NCI-H1048 (cell line): Measurements from ENCODE around the gene SERGEF.
"Not testable (repeated sequence)": the region's sequence is repeated elsewhere in the genome, so short reads cannot be mapped to it uniquely, and the experiment has no call there.

Experiments used
- DNase-seq: peaks from one replicate; lab custom pipeline; 2025; lab: John Stamatoyannopoulos, UW

Gene SERGEF

GRCh38 chr11:17906436-17906835 is 106.4 kb downstream of the SERGEF start:
- DNase-seq, result no peak

GRCh38 chr11:17905477-17905876 is 107.4 kb downstream of the SERGEF start:
- DNase-seq, result no peak

DNA sequence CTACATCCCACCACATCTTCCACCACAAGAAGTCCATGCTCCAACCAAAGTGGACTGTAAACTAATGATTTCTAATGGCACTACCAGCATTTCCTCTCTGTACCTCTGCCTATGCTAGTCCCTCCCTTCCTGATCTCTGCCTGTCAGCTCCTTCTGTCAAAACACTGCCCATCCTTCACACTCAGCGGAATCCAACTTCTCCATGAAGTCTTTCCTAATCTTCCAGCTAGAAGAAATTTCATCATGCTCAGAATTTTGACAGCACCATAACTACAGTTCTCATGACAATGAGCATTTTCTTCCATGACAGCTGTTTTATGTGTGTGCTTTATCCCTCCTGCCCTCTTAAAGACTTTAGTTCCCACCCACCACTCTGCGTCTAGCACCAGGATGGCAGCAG is 111.4 kb downstream of the SERGEF start:
- no peak for DNase-seq

DNA sequence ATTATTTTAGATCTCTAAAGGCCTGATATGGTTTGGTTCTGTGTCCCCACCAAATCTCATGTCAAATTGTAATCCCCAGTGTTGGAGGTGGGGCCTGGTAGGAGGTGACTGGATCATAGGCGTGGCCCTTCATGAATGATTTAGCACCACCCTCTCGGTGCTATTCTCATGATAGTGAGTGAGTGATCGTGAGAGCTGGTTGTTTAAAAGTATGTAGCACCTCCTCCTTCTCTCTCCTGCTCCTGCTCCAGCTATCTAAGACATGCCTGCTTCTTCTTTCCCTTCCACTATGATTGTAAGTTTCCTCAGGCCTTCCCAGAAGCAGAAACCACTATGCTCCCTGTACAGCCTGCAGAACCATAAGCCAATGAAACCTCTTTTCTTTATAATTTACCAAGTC is 114.1 kb downstream of the SERGEF start:
- DNase-seq, result no peak

DNA sequence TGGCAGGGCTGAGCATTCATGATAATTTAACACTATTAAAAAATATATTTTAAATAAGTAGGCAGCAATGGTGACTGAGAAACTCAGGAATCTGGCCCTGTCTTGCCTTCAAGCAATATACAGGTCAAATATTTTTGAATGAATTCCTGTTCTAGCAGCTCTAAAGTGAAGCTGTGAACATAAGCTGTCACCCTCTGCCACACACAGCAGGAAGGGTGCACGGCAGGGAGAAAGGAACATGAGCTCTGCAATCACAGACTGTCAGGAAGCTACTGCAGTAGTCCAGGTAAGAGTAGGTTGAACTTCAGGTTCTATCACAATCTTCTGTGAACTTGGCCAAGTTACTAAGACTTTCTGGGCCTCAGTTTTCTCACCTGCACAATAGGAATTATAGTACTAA is 114.8 kb downstream of the SERGEF start:
- DNase-seq, result no peak

GRCh38 chr11:17897495-17897894 is 115.4 kb downstream of the SERGEF start:
- DNase-seq, result no peak

DNA sequence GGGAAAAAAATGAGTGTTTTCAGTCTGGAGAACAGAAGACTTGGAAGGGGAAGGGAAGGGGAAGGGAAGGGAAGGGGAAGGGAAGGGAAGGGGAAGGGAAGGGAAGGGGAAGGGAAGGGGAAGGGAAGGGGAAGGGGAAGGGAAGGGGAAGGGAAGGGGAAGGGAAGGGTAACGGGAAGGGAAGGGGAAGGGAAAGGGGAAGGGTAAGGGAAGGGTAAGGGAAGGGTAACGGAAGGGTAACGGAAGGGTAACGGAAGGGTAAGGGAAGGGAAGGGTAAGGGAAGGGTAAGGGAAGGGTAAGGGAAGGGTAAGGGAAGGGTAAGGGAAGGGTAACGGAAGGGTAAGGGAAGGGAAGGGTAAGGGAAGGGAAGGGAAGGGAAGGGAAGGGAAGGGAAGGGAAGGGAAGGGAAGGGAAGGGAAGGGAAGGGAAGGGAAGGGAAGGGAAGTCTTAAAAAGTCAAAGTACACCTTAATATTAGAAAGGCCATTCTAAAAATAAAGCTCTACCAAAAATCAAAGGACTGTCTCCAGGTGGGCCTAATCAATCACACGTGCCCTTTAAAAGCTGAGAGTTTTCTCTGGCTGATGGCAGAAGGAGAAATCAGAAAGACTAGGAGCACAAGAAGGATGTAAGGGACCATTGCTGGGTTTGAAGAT is 116.2 kb downstream of the SERGEF start:
- not testable (repeated sequence) for DNase-seq

- no peak for DNase-seq
Measured at GRCh38 chr11:17894929-17895658, 117.8 kb downstream of the SERGEF start.

GRCh38 chr11:17892409-17892808 is 120.4 kb downstream of the SERGEF start:
- no peak for DNase-seq

GRCh38 chr11:17890325-17890724 is 122.5 kb downstream of the SERGEF start:
- no peak for DNase-seq

DNA sequence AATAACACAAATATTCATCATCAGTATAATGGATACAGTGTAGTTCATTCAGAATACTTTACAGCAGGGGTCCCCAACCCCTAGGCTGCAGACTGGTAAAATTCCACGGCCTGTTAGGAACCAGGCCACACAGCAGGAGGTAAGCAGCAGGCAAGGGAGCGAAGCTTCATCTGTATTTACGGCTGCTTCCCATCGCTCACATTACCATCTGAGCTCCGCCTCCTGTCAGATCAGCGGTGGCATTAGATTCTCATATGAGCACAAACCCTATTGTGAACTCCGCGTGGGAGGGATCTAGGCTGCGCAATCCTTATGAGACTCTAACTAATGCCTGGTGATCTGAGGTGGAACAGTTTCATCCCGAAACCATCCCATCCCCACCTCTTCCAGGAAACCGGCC is 125.1 kb downstream of the SERGEF start:
- DNase-seq, result no peak

DNA sequence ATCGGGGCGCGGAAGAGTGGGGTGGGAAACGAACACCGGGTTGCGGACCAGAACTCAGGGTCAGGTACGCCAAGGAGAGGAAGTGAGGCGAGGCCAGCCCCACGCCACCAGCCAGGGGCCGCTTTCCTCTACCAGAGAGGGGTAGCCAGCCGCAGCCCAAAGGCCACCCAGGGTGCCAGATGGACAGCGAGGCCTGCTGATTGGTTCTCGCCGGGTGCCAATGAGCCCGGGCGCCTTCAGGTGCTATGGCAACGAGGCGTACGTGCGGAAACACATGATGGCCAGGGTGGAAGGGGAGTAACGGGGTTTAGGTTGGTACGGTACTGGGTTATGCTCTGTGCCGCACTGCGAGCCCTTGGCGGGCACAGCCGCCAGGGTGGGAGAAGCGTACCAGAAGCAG is 128.9 kb downstream of the SERGEF start:
- DNase-seq, result no peak

GRCh38 chr11:17883057-17883456 is 129.8 kb downstream of the SERGEF start:
- no peak for DNase-seq

DNA sequence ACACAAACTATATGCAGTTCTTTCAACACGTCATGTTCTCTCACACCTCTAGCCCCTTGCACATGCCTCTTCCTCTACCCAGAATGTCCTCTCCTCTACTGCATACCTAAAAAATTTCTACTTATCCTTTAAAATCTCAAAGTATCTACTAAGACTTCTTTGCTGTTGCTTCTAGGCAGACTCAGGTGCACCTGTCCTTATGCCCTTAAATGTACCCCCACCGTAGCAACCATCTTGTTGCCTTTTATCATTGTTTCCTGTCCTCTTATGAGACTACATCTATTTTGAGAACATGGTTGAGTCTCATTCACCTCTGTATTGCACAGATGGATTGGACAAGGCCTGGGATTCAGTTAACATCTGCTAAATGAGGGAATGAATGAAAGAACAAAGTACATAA is 134.1 kb downstream of the SERGEF start:
- DNase-seq, result no peak

- no peak for DNase-seq
Measured at GRCh38 chr11:17877886-17878285, 135.0 kb downstream of the SERGEF start.

GRCh38 chr11:17876827-17877226 is 136.0 kb downstream of the SERGEF start:
- no peak for DNase-seq

- no peak for DNase-seq
Measured at GRCh38 chr11:17875891-17876290, 137.0 kb downstream of the SERGEF start.

DNA sequence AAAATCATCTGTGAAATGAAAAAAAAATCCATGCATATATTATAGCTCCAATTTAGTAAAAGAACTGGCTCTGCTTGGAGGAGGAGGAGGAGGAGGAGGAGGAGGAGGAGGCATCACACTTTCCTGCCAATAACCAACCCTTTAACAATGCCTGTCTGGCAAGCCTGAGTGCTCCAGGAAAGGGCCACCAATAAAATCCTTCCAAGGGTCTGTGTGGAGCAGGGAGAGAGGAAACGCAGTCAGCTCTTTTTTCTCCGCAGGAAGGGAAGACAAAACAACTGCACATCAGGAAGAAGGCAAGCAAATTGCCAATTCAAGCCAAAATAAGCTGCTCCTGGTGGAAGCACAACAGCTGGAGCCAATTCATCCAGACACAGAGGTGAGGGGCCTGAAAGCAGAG is 139.3 kb downstream of the SERGEF start:
- DNase-seq, result no peak

GRCh38 chr11:17868398-17868797 is 144.4 kb downstream of the SERGEF start:
- not testable (repeated sequence) for DNase-seq

GRCh38 chr11:17867341-17867740 is 145.5 kb downstream of the SERGEF start:
- DNase-seq, result no peak

- no peak for DNase-seq
Measured at GRCh38 chr11:17865765-17866428, 146.9 kb downstream of the SERGEF start.

GRCh38 chr11:17864478-17864941 is 148.3 kb downstream of the SERGEF start:
- no peak for DNase-seq
